Upper lobe of left lung (tissue), 4 donors: ENCODE data around the gene PRDM16.

Source experiments
- CTCF ChIP-seq, 6 experiments: fragments of 450-650 bp in 4 of 6; fragments of 200-600 bp in 2 of 6; sonication (generic) in 2 of 6; IDR thresholded peaks; one replicate each; pipeline ENCODE4 v1.5.1; 2016 to 2019; ENCODE audit warnings: antibody characterized with exemption in 6 of 6
- EP300 ChIP-seq, 4 donors: sonication (generic); formaldehyde crosslinking; IDR thresholded peaks; one replicate each; pipeline ENCODE4 v1.5.1; 2017; ENCODE audit warnings: antibody characterized with exemption in 4 of 4, control low read depth in 2 of 4
- POLR2A ChIP-seq, 4 donors: fragments of 450-650 bp; IDR thresholded peaks; one replicate each; pipeline ENCODE4 v1.5.1; 2016 to 2017; ENCODE audit warnings: antibody characterized with exemption in 4 of 4, mild to moderate bottlenecking in 2 of 4
- POLR2AphosphoS5 ChIP-seq, 2 donors: sonication (generic); formaldehyde crosslinking; IDR thresholded peaks; one replicate each; pipeline ENCODE4 v1.5.1; 2017; ENCODE audit warnings: antibody characterized with exemption in 2 of 2

- TF ChIP-seq CTCF (IDR thresholded peaks at IDR 0.05) (no peak), POLR2AphosphoS5 (IDR thresholded peaks at IDR 0.05) (no peak), POLR2A (IDR thresholded peaks at IDR 0.05) (no peak), EP300 (IDR thresholded peaks at IDR 0.05) (no peak)
These were observed 38.9 kb upstream of the PRDM16 start for GRCh38 chr1:3029991-3030662.
